ENCODE measurements around the gene RPRD1A.
A peak's percentile ranks its signal among the peaks of the same experiment; 100 is the strongest.
"Not testable (repeated sequence)": the region's sequence is repeated elsewhere in the genome, so short reads cannot be mapped to it uniquely, and the experiment has no call there.

RPRD1A gene, protein sequence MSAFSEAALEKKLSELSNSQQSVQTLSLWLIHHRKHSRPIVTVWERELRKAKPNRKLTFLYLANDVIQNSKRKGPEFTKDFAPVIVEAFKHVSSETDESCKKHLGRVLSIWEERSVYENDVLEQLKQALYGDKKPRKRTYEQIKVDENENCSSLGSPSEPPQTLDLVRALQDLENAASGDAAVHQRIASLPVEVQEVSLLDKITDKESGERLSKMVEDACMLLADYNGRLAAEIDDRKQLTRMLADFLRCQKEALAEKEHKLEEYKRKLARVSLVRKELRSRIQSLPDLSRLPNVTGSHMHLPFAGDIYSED

GRCh38 chr18:36067055-36067957 is at the start of gene RPRD1A:
Gene RPRD1A (minus strand): TSS chr18:36067559. CDS start chr18:36067404, 155 bp downstream.
- DNase-seq, result peak; percentile 48

DNA sequence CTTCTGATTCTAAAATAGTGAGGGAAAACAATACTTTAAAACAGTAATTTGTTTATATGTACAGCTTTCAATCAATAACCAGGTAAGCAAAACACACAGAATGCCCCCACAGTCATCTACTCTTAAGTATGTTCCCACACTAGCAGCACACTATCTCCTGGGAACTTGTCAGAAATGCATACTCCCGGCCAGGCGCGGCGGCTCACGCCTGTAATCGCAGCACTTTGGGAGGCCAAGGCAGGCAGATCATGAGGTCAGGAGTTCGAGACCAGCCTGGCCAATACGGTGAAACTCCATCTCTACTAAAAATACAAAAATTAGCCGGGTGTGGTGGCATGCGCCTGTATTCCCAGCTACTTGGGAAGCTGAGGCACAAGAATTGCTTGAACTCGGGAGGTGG is 49.4 kb upstream of the RPRD1A start:
- not testable (repeated sequence) for DNase-seq

- DNase-seq, result no peak
Measured at GRCh38 chr18:36114738-36115137, 47.4 kb upstream of the RPRD1A start.

GRCh38 chr18:36114251-36114650 is 46.9 kb upstream of the RPRD1A start:
- DNase-seq, result no peak

- no peak for DNase-seq
Measured at GRCh38 chr18:36112302-36112701, 44.9 kb upstream of the RPRD1A start.

DNA sequence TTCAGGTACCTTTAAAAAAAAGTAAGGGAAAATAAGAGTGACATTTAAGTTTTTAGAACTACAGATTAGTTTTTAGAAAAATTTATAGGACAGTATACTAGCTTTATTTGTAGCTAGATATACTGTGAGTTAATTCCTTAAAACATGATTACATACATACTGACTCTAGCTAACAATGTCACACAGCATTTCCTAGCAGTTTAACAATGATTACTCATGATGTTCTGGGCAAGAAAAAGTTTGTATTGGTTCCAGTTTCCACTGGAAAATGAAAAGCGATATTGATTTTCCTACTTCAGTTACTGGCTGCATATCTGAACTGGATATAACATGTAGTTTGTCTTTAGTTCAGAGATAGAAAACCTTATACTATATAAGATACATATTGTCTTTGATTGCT is 42.4 kb upstream of the RPRD1A start:
- DNase-seq, result no peak

- no peak for DNase-seq
Measured at GRCh38 chr18:36108601-36109000, 41.2 kb upstream of the RPRD1A start.

- DNase-seq, result no peak
Measured at GRCh38 chr18:36108196-36108595, 40.8 kb upstream of the RPRD1A start.

DNA sequence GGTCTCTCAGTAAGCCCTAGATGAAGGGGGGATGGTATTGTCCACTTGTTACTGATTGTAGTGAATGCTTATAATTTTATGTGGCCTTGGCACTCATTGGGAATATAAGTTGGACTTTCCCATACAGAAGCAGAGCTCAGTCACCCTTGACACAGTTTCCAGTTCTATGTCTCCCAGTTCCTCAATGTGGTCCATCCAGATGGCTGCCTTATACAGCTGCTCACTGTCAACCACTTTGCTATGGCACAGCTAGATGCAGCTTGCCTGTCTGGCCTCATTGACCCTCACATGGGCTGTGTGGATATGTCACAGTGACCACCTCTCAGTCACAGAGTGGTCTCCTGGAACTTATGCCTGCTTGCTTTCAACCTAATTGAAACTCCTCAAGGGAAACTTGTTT is 40.1 kb upstream of the RPRD1A start:
- DNase-seq, result no peak

GRCh38 chr18:36104749-36105148 is 37.4 kb upstream of the RPRD1A start:
- DNase-seq, result no peak

DNA sequence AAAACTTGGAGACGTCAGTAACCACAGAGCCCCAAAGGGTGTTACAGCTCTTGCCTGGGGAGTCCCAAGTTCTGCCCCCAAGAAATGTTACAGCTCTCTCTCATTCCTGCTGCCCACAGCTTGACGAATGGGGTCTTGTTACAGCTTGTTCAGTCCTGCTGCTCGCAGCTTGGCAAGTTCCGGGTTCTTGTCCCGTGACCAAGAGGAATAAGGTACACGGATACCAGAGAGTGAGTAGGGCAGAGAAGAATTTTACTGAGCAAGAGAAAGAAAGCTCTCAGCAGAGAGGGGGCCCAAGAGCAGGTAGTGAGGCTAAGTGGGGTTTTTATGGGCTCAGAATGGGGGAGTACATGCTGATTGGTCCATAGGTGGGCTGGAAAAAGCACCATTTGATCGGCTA is 34.6 kb upstream of the RPRD1A start:
- no peak for DNase-seq

DNA sequence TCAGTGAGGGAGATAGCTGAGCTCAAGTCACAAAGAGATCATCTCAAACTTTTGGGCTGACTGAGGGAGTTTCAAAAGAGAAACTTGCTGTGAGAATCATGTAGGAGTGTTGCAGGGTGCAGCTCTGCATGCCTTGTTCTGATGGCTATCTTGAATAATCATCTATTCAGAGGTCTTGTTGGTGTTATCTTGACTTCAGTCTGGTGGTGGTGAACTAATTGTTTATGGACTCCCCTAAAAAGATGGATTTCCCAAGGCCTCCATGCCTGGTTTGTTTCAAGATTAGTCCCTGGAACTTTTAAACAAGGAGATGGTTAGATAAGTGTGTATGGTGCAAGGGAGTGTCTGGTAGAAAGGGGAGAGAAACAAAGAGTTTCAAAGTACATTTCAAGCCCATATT is 32.0 kb upstream of the RPRD1A start:
- no peak for DNase-seq

DNA sequence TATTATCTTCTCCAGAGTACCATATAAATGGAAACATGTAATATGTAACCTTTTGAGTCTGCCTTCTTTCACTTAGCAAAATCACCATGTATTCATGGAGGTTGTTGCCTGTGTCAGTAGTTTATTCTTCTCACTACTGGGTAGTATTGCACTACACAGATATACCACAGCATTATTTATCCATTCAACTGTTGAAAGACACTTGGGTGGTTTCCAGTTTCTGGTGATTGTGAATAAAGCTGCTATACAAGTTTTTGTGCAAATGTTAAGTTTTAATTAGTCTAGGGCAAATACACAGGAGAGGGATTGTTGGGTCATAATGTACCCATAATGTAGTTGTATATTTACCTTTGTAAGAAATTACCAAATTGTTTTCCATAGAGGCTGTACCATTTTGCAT is 29.6 kb upstream of the RPRD1A start:
- no peak for DNase-seq

- no peak for DNase-seq
Measured at GRCh38 chr18:36095936-36096519, 28.7 kb upstream of the RPRD1A start.

- no peak for DNase-seq
Measured at GRCh38 chr18:36094431-36094830, 27.1 kb upstream of the RPRD1A start.

DNA sequence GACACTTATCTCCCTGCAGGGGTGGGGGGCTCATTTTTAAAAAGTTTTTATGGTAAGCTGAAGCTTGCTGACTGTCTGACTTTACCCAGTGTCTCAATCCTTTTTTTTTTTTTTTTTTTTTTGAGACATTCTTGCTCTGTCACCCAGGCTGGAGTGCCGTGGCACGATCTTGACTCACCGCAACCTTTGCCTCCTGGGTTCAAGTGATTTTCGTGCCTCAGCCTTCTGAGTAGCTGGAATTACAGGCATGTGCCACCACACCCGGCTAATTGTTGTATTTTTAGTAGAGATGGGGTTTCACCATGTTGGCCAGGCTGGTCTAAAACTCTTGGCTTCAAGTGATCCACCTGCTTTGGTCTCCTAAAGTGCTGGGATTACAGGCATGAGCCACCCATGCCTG is 24.8 kb upstream of the RPRD1A start:
- not testable (repeated sequence) for DNase-seq

- no peak for DNase-seq
Measured at GRCh38 chr18:36089001-36089400, 21.6 kb upstream of the RPRD1A start.

DNA sequence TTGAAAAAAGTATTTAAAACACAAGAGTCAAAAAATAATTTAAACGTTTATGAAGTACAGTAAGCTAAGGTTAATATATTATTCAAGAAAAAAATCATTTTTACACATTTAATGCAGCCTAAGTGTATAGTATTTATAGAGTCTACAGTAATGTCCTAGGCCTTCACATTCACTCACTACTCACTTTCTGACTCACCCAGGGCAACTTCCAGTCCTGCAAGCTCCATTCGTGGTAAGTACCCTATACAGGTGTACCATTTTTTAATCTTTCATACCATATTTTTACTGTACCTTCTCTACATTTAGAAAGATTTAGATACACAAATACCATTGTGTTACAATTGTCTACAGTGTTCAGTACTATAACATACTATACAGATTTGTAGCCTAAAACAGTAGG is 20.9 kb upstream of the RPRD1A start:
- no peak for DNase-seq

DNA sequence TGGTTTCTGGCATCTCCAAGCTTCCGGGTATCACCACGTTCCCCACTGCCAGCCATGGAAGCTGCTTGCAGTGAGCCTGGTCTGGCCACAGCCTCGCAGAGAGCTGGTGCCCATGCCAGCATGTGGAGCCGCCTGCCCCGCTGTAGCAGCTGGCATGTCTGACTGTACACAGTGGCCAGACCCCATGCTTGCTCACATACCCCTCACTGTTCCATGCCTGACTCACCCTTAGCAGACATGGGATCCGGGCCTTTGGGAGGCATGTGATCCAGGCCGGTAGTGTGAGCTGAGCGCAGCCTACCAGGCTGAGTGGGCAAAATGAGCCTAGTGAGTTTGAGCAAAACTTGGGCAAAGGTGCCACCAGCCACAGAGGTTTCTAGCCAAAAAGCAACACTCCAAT is 18.8 kb upstream of the RPRD1A start:
- DNase-seq, result no peak

DNA sequence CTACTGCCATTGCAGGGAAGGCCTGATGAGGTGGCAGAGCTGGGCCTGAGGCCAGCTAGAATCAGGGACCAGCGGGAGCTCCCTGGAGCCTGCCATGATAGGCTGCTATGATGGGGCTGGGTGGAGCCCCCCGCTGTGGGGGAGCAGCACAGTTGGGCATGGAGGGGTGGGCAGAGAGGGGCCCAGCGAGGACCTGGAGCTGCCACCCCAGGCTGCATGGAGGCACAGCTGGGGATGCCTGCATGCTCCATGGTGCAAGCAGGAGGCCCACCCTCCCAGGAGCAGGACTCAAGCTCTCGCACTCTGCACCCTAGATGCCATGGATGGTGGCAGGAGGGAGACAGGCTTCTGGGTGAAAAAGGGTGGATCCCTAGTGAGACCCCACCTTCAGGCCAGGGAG is 17.8 kb upstream of the RPRD1A start:
- no peak for DNase-seq

DNA sequence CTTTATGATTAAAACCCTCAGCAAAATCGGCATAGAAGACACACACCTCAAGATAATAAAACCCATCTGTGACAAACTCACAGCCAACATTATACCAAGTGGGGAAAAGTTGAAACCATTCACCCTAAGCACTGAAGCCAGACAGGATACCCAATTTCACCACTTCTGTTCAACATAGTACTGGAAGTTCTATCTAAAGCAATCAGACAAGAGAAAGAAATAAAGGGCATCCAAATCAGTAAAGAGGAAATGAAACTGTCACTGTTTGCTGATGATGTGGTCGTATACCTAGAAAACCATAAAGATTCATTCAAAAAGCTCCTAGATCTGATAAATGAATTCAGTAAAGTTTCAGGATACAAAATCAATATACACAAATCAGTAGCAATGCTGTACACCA is 16.4 kb upstream of the RPRD1A start:
- DNase-seq, result no peak

GRCh38 chr18:36081118-36081517 is 13.8 kb upstream of the RPRD1A start:
- DNase-seq, result not testable (repeated sequence)

GRCh38 chr18:36078751-36079529 is 11.6 kb upstream of the RPRD1A start:
- DNase-seq, result no peak

Measured in cortex of kidney (tissue), 1 donor.